Measurements from ENCODE around the gene USH2A.
A peak's percentile ranks its signal among the peaks of the same experiment; 100 is the strongest.

The USH2A gene

GRCh38 chr1:216270086-216270773, 153.0 kb downstream of the USH2A start:
- no peak overlapping the region for H3K9ac ChIP-seq (ENCODE audit: low read depth, low read length, poor library complexity)
- no peak overlapping the region for H2BK120ac ChIP-seq (ENCODE audit: low read depth, low read length)
- no peaks in the 10 kb centered on the region for H3K27me3 ChIP-seq (ENCODE audit: control insufficient read depth in 3 of 3, insufficient read depth in 3 of 3, low read depth in 1 of 3, low read length in 3 of 3)
- no peak overlapping the region for H4K91ac ChIP-seq (ENCODE audit: low read depth, low read length, poor library complexity)
- no peaks in the 10 kb centered on the region for H3K4me1 ChIP-seq (ENCODE audit: control insufficient read depth in 2 of 2, insufficient read depth in 1 of 2, low read depth in 1 of 2, low read length in 2 of 2)
- no peak overlapping the region for H3K4ac ChIP-seq (ENCODE audit: low read length)
- H2BK15ac ChIP-seq (ENCODE audit: low read length) = no peak overlapping the region
- no peak overlapping the region for H4K8ac ChIP-seq (ENCODE audit: low read depth, low read length)
- H3K18ac ChIP-seq (ENCODE audit: low read length) = no peak overlapping the region
- H3K9me3 ChIP-seq (replicated peaks in 1 of 2; ENCODE audit: control insufficient read depth in 2 of 2, insufficient read depth in 1 of 2, low read depth in 1 of 2, low read length in 2 of 2) = no peaks in the 10 kb centered on the region
- H3K27ac ChIP-seq (replicated peaks; ENCODE audit: low read length) = no peak overlapping the region
- no peaks in the 10 kb centered on the region for H3K36me3 ChIP-seq (replicated peaks in 1 of 2; ENCODE audit: control insufficient read depth in 2 of 2, insufficient read depth in 2 of 2, low read length in 2 of 2)
- WGBS, 2 donors (ENCODE audit: extremely low coverage in 2 of 2, insufficient read length in 2 of 2, insufficient replicate concordance in 1 of 2) = no CpG with 5 or more reads among the region's 2 CpGs
- H3K4me2 ChIP-seq (ENCODE audit: insufficient read depth, low read length, poor library complexity, severe bottlenecking) = no peak overlapping the region
- no peak overlapping the region for H2BK5ac ChIP-seq (ENCODE audit: low read length)
- no peak overlapping the region for H3K14ac ChIP-seq (ENCODE audit: low read length)
- no peak overlapping the region for H2BK12ac ChIP-seq (ENCODE audit: low read length)
- no peak for DNase-seq (ENCODE audit: low spot score)
- no peak overlapping the region for H2AFZ ChIP-seq (ENCODE audit: low read length)
- no peaks in the 10 kb centered on the region for H3K79me1 ChIP-seq (ENCODE audit: low read depth, low read length)
- no peak overlapping the region for H2AK5ac ChIP-seq (ENCODE audit: low read depth, low read length)
- H3K23ac ChIP-seq (ENCODE audit: low read depth, low read length, poor library complexity) = no peak overlapping the region
- no peak overlapping the region for H3K4me3 ChIP-seq (ENCODE audit: low read length in 2 of 2)

DNA sequence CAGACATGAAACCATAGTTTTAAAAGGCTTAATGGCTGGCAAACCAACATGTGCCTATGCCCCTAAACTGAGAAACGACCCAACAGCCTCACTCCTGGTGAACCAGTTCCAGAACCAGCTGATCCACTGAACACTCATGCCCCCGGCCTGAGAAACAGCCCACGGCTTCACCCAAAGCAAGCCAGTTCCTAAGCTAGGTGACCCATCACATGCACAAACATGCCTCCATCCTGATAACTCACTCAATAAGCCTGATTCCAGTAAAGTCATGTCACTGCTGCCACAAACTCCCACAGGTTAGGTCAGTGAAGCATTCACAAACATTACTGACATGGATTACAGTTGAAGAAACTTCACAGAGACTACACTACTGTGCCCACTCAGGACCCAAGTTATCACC, 161.6 kb downstream of the USH2A start:
- H4K91ac ChIP-seq (ENCODE audit: low read depth, low read length, poor library complexity) = no peak overlapping the region
- no peak overlapping the region for H3K4me2 ChIP-seq (ENCODE audit: insufficient read depth, low read length, poor library complexity, severe bottlenecking)
- H3K9ac ChIP-seq (ENCODE audit: low read depth, low read length, poor library complexity) = no peak overlapping the region
- no peak overlapping the region for H3K18ac ChIP-seq (ENCODE audit: low read length)
- H2BK120ac ChIP-seq (ENCODE audit: low read depth, low read length) = no peak overlapping the region
- WGBS, 2 donors (ENCODE audit: extremely low coverage in 2 of 2, insufficient read length in 2 of 2, insufficient replicate concordance in 1 of 2) = no CpG with 5 or more reads among the region's 3 CpGs
- no peaks in the 10 kb centered on the region for H3K4me1 ChIP-seq (ENCODE audit: control insufficient read depth in 2 of 2, insufficient read depth in 1 of 2, low read depth in 1 of 2, low read length in 2 of 2)
- H3K23ac ChIP-seq (ENCODE audit: low read depth, low read length, poor library complexity) = no peak overlapping the region
- H2AFZ ChIP-seq (ENCODE audit: low read length) = peak overlapping the region; percentile 4
- no peak overlapping the region for H2AK5ac ChIP-seq (ENCODE audit: low read depth, low read length)
- H3K36me3 ChIP-seq (replicated peaks in 1 of 2; ENCODE audit: control insufficient read depth in 2 of 2, insufficient read depth in 2 of 2, low read length in 2 of 2) = no peaks in the 10 kb centered on the region
- no peak overlapping the region for H4K8ac ChIP-seq (ENCODE audit: low read depth, low read length)
- H2BK12ac ChIP-seq (ENCODE audit: low read length) = no peak overlapping the region
- H3K14ac ChIP-seq (ENCODE audit: low read length) = no peak overlapping the region
- H3K4me3 ChIP-seq (ENCODE audit: low read length in 2 of 2) = no peak overlapping the region
- H3K27me3 ChIP-seq (ENCODE audit: control insufficient read depth in 3 of 3, insufficient read depth in 3 of 3, low read depth in 1 of 3, low read length in 3 of 3) = no peaks in the 10 kb centered on the region
- no peak overlapping the region for H3K4ac ChIP-seq (ENCODE audit: low read length)
- no peak overlapping the region for H2BK15ac ChIP-seq (ENCODE audit: low read length)
- H3K79me1 ChIP-seq (ENCODE audit: low read depth, low read length) = no peaks in the 10 kb centered on the region
- H3K9me3 ChIP-seq (replicated peaks in 1 of 2; ENCODE audit: control insufficient read depth in 2 of 2, insufficient read depth in 1 of 2, low read depth in 1 of 2, low read length in 2 of 2) = no peaks in the 10 kb centered on the region
- no peak overlapping the region for H3K27ac ChIP-seq (replicated peaks; ENCODE audit: low read length)
- no peak for DNase-seq (ENCODE audit: low spot score)
- H2BK5ac ChIP-seq (ENCODE audit: low read length) = no peak overlapping the region

DNA sequence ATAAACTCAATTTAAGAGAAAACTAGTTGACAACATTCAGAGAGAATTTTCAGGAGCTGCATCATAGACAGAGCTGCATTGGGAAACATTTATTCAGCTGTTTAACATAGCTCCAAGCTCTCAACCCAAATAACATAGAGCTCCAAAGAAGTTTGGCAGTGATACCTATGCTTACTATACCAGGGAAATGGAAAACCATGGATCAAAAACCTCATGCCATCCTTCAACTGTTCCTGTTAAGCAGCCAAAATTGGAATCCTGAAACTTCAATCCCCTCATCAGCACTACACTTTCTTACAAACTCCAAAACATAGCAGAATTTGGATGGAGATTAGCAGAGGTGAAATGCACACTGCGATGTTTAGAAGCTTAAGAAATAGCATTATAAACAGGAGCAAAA, 164.4 kb downstream of the USH2A start:
- Histone ChIP-seq H2BK120ac (ENCODE audit: low read depth, low read length) (no peak overlapping the region), H2AK5ac (ENCODE audit: low read depth, low read length) (no peak overlapping the region), H3K27me3 (ENCODE audit: control insufficient read depth in 3 of 3, insufficient read depth in 3 of 3, low read depth in 1 of 3, low read length in 3 of 3) (no peaks in the 10 kb centered on the region), H2BK5ac (ENCODE audit: low read length) (no peak overlapping the region), H3K9ac (ENCODE audit: low read depth, low read length, poor library complexity) (no peak overlapping the region), H3K4me1 (ENCODE audit: control insufficient read depth in 2 of 2, insufficient read depth in 1 of 2, low read depth in 1 of 2, low read length in 2 of 2) (no peaks in the 10 kb centered on the region), H2AFZ (ENCODE audit: low read length) (no peak overlapping the region), H4K8ac (ENCODE audit: low read depth, low read length) (no peak overlapping the region), H2BK15ac (ENCODE audit: low read length) (no peak overlapping the region), H3K9me3 (replicated peaks in 1 of 2; ENCODE audit: control insufficient read depth in 2 of 2, insufficient read depth in 1 of 2, low read depth in 1 of 2, low read length in 2 of 2) (no peaks in the 10 kb centered on the region), H3K4me3 (ENCODE audit: low read length in 2 of 2) (no peak overlapping the region), H3K4me2 (ENCODE audit: insufficient read depth, low read length, poor library complexity, severe bottlenecking) (no peak overlapping the region), H3K18ac (ENCODE audit: low read length) (no peak overlapping the region), H3K79me1 (ENCODE audit: low read depth, low read length) (no peaks in the 10 kb centered on the region), H3K27ac (replicated peaks; ENCODE audit: low read length) (no peak overlapping the region), H3K23ac (ENCODE audit: low read depth, low read length, poor library complexity) (no peak overlapping the region), H4K91ac (ENCODE audit: low read depth, low read length, poor library complexity) (no peak overlapping the region), H3K14ac (ENCODE audit: low read length) (no peak overlapping the region), H2BK12ac (ENCODE audit: low read length) (no peak overlapping the region), H3K4ac (ENCODE audit: low read length) (no peak overlapping the region), H3K36me3 (replicated peaks in 1 of 2; ENCODE audit: control insufficient read depth in 2 of 2, insufficient read depth in 2 of 2, low read length in 2 of 2) (no peaks in the 10 kb centered on the region)
- WGBS, 2 donors (ENCODE audit: extremely low coverage in 2 of 2, insufficient read length in 2 of 2, insufficient replicate concordance in 1 of 2) = no CpG with 5 or more reads among the region's 1 CpG
- no peak for DNase-seq (ENCODE audit: low spot score)

- Histone ChIP-seq H2BK5ac (ENCODE audit: low read length) (no peak overlapping the region), H3K4ac (ENCODE audit: low read length) (no peak overlapping the region), H2BK120ac (ENCODE audit: low read depth, low read length) (no peak overlapping the region), H3K4me3 (ENCODE audit: low read length in 2 of 2) (no peak overlapping the region), H3K9me3 (replicated peaks in 1 of 2; ENCODE audit: control insufficient read depth in 2 of 2, insufficient read depth in 1 of 2, low read depth in 1 of 2, low read length in 2 of 2) (no peaks in the 10 kb centered on the region), H3K9ac (ENCODE audit: low read depth, low read length, poor library complexity) (no peak overlapping the region), H2BK15ac (ENCODE audit: low read length) (no peak overlapping the region), H2AK5ac (ENCODE audit: low read depth, low read length) (no peak overlapping the region), H4K8ac (ENCODE audit: low read depth, low read length) (no peak overlapping the region), H4K91ac (ENCODE audit: low read depth, low read length, poor library complexity) (no peak overlapping the region), H3K36me3 (replicated peaks in 1 of 2; ENCODE audit: control insufficient read depth in 2 of 2, insufficient read depth in 2 of 2, low read length in 2 of 2) (no peaks in the 10 kb centered on the region), H3K79me1 (ENCODE audit: low read depth, low read length) (no peaks in the 10 kb centered on the region), H3K18ac (ENCODE audit: low read length) (no peak overlapping the region), H2AFZ (ENCODE audit: low read length) (peak overlapping the region; percentile 7), H3K27ac (replicated peaks; ENCODE audit: low read length) (no peak overlapping the region), H3K27me3 (ENCODE audit: control insufficient read depth in 3 of 3, insufficient read depth in 3 of 3, low read depth in 1 of 3, low read length in 3 of 3) (no peaks in the 10 kb centered on the region), H2BK12ac (ENCODE audit: low read length) (no peak overlapping the region), H3K4me1 (ENCODE audit: control insufficient read depth in 2 of 2, insufficient read depth in 1 of 2, low read depth in 1 of 2, low read length in 2 of 2) (no peaks in the 10 kb centered on the region), H3K4me2 (ENCODE audit: insufficient read depth, low read length, poor library complexity, severe bottlenecking) (no peak overlapping the region), H3K14ac (ENCODE audit: low read length) (no peak overlapping the region), H3K23ac (ENCODE audit: low read depth, low read length, poor library complexity) (no peak overlapping the region)
- no peak for DNase-seq (ENCODE audit: low spot score)
- WGBS, 2 donors (ENCODE audit: extremely low coverage in 2 of 2, insufficient read length in 2 of 2, insufficient replicate concordance in 1 of 2) = no CpG with 5 or more reads among the region's 3 CpGs
Measured at GRCh38 chr1:216258386-216258785, 164.9 kb downstream of the USH2A start.

Data from neuronal stem cell (in vitro differentiated cells).